ENCODE results near the gene GRID1. TPM values are rescaled to one million over a fixed set of nuclear protein-coding genes. Genes with fewer than 3 reads are reported as not detected.
A peak's percentile ranks its signal among the peaks of the same experiment; 100 is the strongest.

GRID1 gene
- polyA plus RNA-seq, 1 donor (not counting 4 experiments of a cell fraction or from before 2014, with no cell fraction given): 0.01 TPM

DNA sequence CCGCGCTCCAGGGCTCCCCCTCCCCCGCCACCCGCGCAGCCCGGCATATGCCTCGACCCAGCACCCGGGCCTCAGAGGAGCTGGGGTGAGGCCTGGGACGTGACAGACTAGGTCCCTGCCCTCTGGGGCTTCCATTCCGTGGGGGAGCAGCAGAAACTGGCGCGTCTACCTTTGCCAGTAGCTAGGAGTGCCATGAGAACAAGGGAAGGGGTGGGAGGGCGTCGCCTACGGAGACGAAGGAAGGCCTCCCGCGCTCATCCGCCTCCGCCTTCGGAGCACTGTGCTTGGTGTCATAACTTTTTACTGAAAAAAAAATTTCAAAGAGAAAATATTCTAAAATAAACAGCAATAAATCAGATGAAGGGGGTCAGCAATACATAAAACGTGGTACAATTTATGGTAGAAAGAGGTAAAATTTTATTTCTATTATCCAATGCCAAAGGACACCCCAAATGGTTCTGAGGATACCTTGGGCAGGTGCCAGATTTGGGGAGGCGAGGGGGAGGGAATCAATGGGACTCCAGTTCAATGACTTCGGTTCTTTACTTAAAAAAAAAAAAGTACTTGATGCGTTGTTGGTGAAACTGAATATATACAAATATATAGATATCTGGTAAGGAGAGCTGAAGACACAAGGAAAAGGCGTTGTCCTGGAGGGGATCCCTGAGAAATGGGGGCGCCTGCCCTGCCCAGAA is 35.1 kb upstream of the GRID1 start:
- no peak for FAIRE-seq
- no peak for DNase-seq (ENCODE audit: low read depth, low spot score)
- no peaks in the 10 kb centered on the region for H3K9me3 ChIP-seq (ENCODE audit: control insufficient read depth, low read depth, low read length)
- peak overlapping the region; percentile 89 for H3K4me2 ChIP-seq (ENCODE audit: control insufficient read depth, extremely low read depth, insufficient read depth, low read depth, low read length)
- H3K27me3 ChIP-seq (ENCODE audit: control insufficient read depth, extremely low read depth, insufficient read depth, low read length): peaks cover 17% of the 10 kb centered on the region
- H3K27ac ChIP-seq (ENCODE audit: control insufficient read depth, insufficient read depth, low read length): no peak overlapping the region
- H4K20me1 ChIP-seq (ENCODE audit: control insufficient read depth, extremely low read depth, insufficient read depth, low read length): no peaks in the 10 kb centered on the region
- H3K36me3 ChIP-seq (ENCODE audit: control insufficient read depth in 2 of 2, extremely low read depth in 1 of 2, insufficient read depth in 2 of 2, low read length in 2 of 2): no peaks in the 10 kb centered on the region
- TF ChIP-seq, protein P1, sequence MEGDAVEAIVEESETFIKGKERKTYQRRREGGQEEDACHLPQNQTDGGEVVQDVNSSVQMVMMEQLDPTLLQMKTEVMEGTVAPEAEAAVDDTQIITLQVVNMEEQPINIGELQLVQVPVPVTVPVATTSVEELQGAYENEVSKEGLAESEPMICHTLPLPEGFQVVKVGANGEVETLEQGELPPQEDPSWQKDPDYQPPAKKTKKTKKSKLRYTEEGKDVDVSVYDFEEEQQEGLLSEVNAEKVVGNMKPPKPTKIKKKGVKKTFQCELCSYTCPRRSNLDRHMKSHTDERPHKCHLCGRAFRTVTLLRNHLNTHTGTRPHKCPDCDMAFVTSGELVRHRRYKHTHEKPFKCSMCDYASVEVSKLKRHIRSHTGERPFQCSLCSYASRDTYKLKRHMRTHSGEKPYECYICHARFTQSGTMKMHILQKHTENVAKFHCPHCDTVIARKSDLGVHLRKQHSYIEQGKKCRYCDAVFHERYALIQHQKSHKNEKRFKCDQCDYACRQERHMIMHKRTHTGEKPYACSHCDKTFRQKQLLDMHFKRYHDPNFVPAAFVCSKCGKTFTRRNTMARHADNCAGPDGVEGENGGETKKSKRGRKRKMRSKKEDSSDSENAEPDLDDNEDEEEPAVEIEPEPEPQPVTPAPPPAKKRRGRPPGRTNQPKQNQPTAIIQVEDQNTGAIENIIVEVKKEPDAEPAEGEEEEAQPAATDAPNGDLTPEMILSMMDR (optimal IDR thresholded peaks at IDR 0.05 in 1 of 3, IDR thresholded peaks at IDR 0.05 in 1 of 3, conservative IDR thresholded peaks at IDR 0.05 in 1 of 3; ENCODE audit: extremely low read depth in 1 of 3, insufficient read depth in 2 of 3, low read length in 3 of 3): no peak
- TF ChIP-seq EZH2 (IDR thresholded peaks at IDR 0.05; ENCODE audit: low read length): no peak
- dilution Hi-C loops (cut with MboI; ENCODE audit: extremely low pct_ligation_motif_present, low sequenced_read_pairs): no loop called here
- H3K4me3 ChIP-seq (ENCODE audit: control insufficient read depth in 2 of 3, extremely low read depth in 1 of 3, insufficient read depth in 2 of 3, low read depth in 1 of 3, low read length in 3 of 3): peak overlapping the region; percentile 18 to 63 (median 46)
- H3K9me1 ChIP-seq (ENCODE audit: control insufficient read depth, extremely low read depth, insufficient read depth, low read length): no peaks in the 10 kb centered on the region
- no peak overlapping the region for H3K9ac ChIP-seq (ENCODE audit: control insufficient read depth, extremely low read depth, insufficient read depth, low read length)
- peak overlapping the region; percentile 73 for H2AFZ ChIP-seq (ENCODE audit: control insufficient read depth, low read length)
- H3K4me1 ChIP-seq (ENCODE audit: control insufficient read depth, extremely low read depth, insufficient read depth, low read length): peaks cover 10% of the 10 kb centered on the region
- H3K79me2 ChIP-seq (ENCODE audit: control insufficient read depth, insufficient read depth, low read length): no peaks in the 10 kb centered on the region

DNA sequence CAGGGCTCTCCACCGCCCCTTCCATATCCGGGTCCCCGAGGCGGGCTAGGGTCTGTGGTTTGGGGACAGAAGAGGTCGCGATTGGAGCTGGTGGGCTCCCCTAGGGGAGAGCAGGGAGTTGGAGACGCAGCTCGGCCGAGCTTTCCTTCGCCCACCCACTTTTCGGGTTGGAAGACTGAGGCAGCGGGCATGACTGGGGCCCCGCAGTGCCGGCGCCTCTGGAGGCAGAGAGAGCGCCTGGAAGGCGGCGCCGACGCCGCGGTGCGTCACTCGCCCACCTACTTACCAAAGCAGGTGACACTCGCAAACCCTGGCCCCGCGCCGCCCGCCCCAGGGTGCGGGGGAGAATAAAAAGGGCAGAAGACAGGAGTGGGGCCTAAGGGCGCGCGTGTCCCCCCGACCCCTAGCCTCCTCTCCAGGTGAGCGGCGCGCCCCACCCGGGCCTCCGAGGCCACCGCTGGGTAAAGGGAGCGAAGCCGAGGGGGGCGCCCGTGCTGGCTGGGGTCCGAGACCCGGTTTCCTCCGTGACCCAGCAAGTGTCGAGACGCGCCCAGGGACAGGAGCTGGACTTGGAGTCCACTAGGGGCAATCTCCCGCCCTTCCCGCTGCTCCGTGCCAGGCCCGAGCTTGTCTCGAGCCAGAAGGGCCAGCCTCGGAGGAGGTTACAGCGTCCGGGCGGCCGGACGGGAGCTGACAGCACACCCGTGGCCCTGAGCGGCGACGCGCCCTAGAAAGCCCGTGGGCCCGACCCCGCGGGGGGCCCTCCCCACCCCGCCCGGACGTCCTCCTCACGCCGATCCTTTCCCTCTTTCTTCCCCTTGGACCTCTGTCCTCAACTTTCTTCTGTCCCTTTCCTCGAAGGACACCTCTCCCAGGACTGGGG is 34.4 kb upstream of the GRID1 start:
- Histone ChIP-seq H3K36me3 (ENCODE audit: control insufficient read depth in 2 of 2, extremely low read depth in 1 of 2, insufficient read depth in 2 of 2, low read length in 2 of 2) (no peaks in the 10 kb centered on the region), H3K27ac (ENCODE audit: control insufficient read depth, insufficient read depth, low read length) (peak overlapping the region; percentile 14), H3K4me3 (ENCODE audit: control insufficient read depth in 2 of 3, extremely low read depth in 1 of 3, insufficient read depth in 2 of 3, low read depth in 1 of 3, low read length in 3 of 3) (peak overlapping the region; percentile 63 to 77 (median 66)), H3K4me1 (ENCODE audit: control insufficient read depth, extremely low read depth, insufficient read depth, low read length) (peaks cover 10% of the 10 kb centered on the region), H3K79me2 (ENCODE audit: control insufficient read depth, insufficient read depth, low read length) (no peaks in the 10 kb centered on the region), H3K9me3 (ENCODE audit: control insufficient read depth, low read depth, low read length) (no peaks in the 10 kb centered on the region), H3K9ac (ENCODE audit: control insufficient read depth, extremely low read depth, insufficient read depth, low read length) (peak overlapping the region; percentile 63), H3K9me1 (ENCODE audit: control insufficient read depth, extremely low read depth, insufficient read depth, low read length) (no peaks in the 10 kb centered on the region), H3K27me3 (ENCODE audit: control insufficient read depth, extremely low read depth, insufficient read depth, low read length) (peaks cover 17% of the 10 kb centered on the region), H4K20me1 (ENCODE audit: control insufficient read depth, extremely low read depth, insufficient read depth, low read length) (no peaks in the 10 kb centered on the region), H3K4me2 (ENCODE audit: control insufficient read depth, extremely low read depth, insufficient read depth, low read depth, low read length) (peak overlapping the region; percentile 89), H2AFZ (ENCODE audit: control insufficient read depth, low read length) (peak overlapping the region; percentile 92)
- FAIRE-seq: no peak
- no peak for DNase-seq (ENCODE audit: low read depth, low spot score)
- dilution Hi-C loops (cut with MboI; ENCODE audit: extremely low pct_ligation_motif_present, low sequenced_read_pairs): no loop called here
- TF ChIP-seq, protein P1 (optimal IDR thresholded peaks at IDR 0.05 in 1 of 3, IDR thresholded peaks at IDR 0.05 in 1 of 3, conservative IDR thresholded peaks at IDR 0.05 in 1 of 3; ENCODE audit: extremely low read depth in 1 of 3, insufficient read depth in 2 of 3, low read length in 3 of 3): no peak
- TF ChIP-seq EZH2 (IDR thresholded peaks at IDR 0.05; ENCODE audit: low read length): no peak
